ENCODE data around the gene ASXL2.

ASXL2 gene

DNA sequence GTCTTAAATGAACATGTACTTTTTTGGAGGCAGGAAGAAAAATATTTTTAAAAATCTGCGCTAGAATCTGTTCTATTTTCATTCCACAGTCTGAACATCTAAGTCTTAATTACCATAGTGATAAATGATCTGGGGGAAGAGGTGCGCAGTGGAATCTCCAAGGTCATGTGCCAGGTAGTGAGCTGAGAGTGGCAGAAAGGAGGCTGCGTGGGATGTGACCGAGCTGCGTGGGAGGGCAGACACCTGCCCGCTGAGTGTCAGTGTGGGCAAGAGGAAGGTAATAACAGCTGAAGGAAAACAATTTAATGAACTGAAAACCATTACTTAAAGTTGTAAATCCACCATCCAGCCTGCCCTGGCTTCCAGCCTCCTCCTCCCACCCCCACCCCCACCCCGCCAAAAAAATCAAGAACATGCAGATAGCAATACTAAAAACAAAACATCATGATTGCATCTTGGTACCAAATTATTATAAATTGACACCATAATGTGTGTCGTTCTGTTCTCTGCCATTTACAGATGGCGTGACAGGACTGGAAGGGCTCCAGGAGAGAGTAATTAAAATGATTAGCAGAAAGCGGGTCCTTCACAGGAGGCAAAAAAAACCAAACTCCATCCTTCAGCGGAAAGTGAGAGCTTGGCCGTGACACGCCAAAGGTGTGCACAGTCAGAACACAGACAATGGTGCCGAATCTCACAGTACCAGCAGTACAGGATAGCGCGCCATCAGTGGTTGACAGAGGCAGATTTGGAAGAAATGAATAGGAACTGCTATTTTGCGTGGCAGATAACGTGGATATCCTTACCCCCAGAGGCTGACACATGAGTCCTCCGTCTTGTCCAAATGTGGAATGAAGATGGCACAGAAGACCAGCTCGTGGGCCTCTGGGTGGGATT, 193.5 kb downstream of the ASXL2 start:
- DNase-seq = no peak

All from activated CD4-positive, alpha-beta T cell treated with anti-CD3 and anti-CD28 coated beads for 48 hours (primary cell).